Left lung (tissue), 14 donors: Measurements from ENCODE around the gene PLXNA1. TPM values are rescaled to one million over a fixed set of nuclear protein-coding genes. Genes with fewer than 3 reads are reported as not detected.

Source experiments
- ATAC-seq: fragments of 200-7000 bp; cut with Tn5 transposase; one replicate; pipeline ENCODE4 v1.9.1; 2020; ENCODE audit warnings: moderate library complexity
- DNase-seq, 4 donors: peaks; one replicate each; pipeline ENCODE4 v3.0.0-alpha.2; 2013 to 2020
- H3K27ac ChIP-seq, 2 donors: fragments of 200-600 bp; sonication (generic) in 1 of 2; one replicate each; pipeline versions ENCODE4 v1.5.0 to v1.8.0; 2020 to 2021
- H3K27me3 ChIP-seq, 2 donors: fragments of 200-600 bp; sonication (generic) in 1 of 2; one replicate each; pipeline versions ENCODE4 v1.5.0 to v1.8.0; 2020 to 2021
- H3K36me3 ChIP-seq, 2 donors: fragments of 200-600 bp; sonication (generic) in 1 of 2; one replicate each; pipeline versions ENCODE4 v1.5.0 to v1.8.0; 2020 to 2021
- H3K4me1 ChIP-seq, 2 donors: fragments of 200-600 bp; one replicate each; pipeline ENCODE4 v1.8.0; 2021
- H3K4me3 ChIP-seq, 2 donors: fragments of 200-600 bp; sonication (generic) in 1 of 2; one replicate each; pipeline versions ENCODE4 v1.5.0 to v1.8.0; 2020 to 2021; ENCODE audit warnings: mild to moderate bottlenecking in 1 of 2
- H3K9me3 ChIP-seq, 2 donors: fragments of 200-600 bp; sonication (generic) in 1 of 2; one replicate each; pipeline versions ENCODE4 v1.5.0 to v1.8.0; 2020 to 2021
- CTCF ChIP-seq, 2 donors: fragments of 200-600 bp; sonication (generic) in 1 of 2; IDR thresholded peaks; one replicate each; pipeline versions ENCODE4 v1.5.0 to v1.8.0; 2021; ENCODE audit warnings: antibody characterized with exemption in 2 of 2
- intact Hi-C, 2 donors: fragments of 100-400 bp; cut with DNase I; formaldehyde crosslinking; loops; one replicate each; pipeline versions ENCODE4 v1.11.2 to v1.14.2; 2022
- long read RNA-seq, 12 donors: library from polyadenylated mRNA in 2 of 12; unstranded in 2 of 12; transcript quantifications; one replicate each; pipeline ENCODE4 v2.0.0 and lab custom pipeline, GENCODE V29; 2019 to 2026
- polyA plus RNA-seq, 6 donors: library from polyadenylated mRNA; unstranded; fragments of 120-200 nt; gene quantifications; one replicate each; pipeline ENCODE4 v1.2.1, GENCODE V29; 2013; ENCODE audit not compliant: insufficient read length in 6 of 6
- total RNA-seq, 2 donors: library from RNA; stranded (reverse); fragmentation: NEBNext Ultra II Directional; extraction: Animal tissue kit (Norgen Biotek cat#: 25700); gene quantifications; one replicate each; pipeline ENCODE4 v1.2.1, GENCODE V29; 2021
- donor health status: DM: no; HTN: yes; CAD: no.
- donor health status: DM: no; HTN: no; CAD: no.

PLXNA1 gene
- total RNA-seq (10 to 100 TPM; 48.8 to 64.6 TPM), polyA plus RNA-seq (10 to 100 TPM; 27.2 to 39.5 (median 29.2) TPM)
- long read RNA-seq, donor 1, partial matches to known transcripts, result 6 of 6 reads
- long read RNA-seq, donor 1, other reads (novel, unspliced or antisense), result 0 of 6 reads
- long read RNA-seq, donor 2, result 0 reads
- long read RNA-seq, donor 3, full-length matches to known transcripts, result 2 of 2 reads
- long read RNA-seq, donor 3, partial matches to known transcripts, result 0 of 2 reads
- long read RNA-seq, donor 3, other reads (novel, unspliced or antisense), result 0 of 2 reads
- long read RNA-seq, donor 4, partial matches to known transcripts, result 4 of 7 reads
- long read RNA-seq, donor 4, other reads (novel, unspliced or antisense), result 3 of 7 reads
- long read RNA-seq, donor 5, full-length matches to known transcripts, result 1 of 38 reads
- long read RNA-seq, donor 5, partial matches to known transcripts, result 37 of 38 reads
- long read RNA-seq, donor 5, other reads (novel, unspliced or antisense), result 0 of 38 reads
- long read RNA-seq, donor 6, result 0 reads
- long read RNA-seq, donor 7, result 0 reads
- long read RNA-seq, donor 8, partial matches to known transcripts, result 5 of 5 reads
- long read RNA-seq, donor 8, other reads (novel, unspliced or antisense), result 0 of 5 reads
- long read RNA-seq, donor 9, result 0 reads
- long read RNA-seq, donor 10, partial matches to known transcripts, result 0 of 4 reads
- long read RNA-seq, donor 10, other reads (novel, unspliced or antisense), result 4 of 4 reads
- long read RNA-seq, donor 11, full-length matches to known transcripts, result 1 of 1 reads
- long read RNA-seq, donor 11, partial matches to known transcripts, result 0 of 1 reads
- long read RNA-seq, donor 11, other reads (novel, unspliced or antisense), result 0 of 1 reads
- long read RNA-seq, donor 12, result 0 reads

- ATAC-seq, result peak; percentile 94
- H3K27ac ChIP-seq, result peak within 1 kb of the TSS; percentile 77 to 84
- TF ChIP-seq CTCF (IDR thresholded peaks at IDR 0.05), result peak; percentile 89 to 96
These were observed at the start of gene PLXNA1 for GRCh38 chr3:126982471-126983175. PLXNA1 (plus strand) TSS chr3:126983115; CDS start chr3:126988594, 5,479 bp downstream.

GRCh38 chr3:126934031-126934531, 48.8 kb upstream of the PLXNA1 start:
- intact Hi-C loops, result no loop called here
- no peak for DNase-seq
- no peak for ATAC-seq
- H3K4me1 ChIP-seq, result peaks cover 7 to 21% of the 10 kb centered on the region in 2 donors
- no peaks in the 10 kb centered on the region for H3K27me3 ChIP-seq
- H3K4me3 ChIP-seq, result no peak overlapping the region
- no peak for TF ChIP-seq CTCF (IDR thresholded peaks at IDR 0.05)
- H3K9me3 ChIP-seq, result no peaks in the 10 kb centered on the region
- H3K27ac ChIP-seq, result no peak overlapping the region
- H3K36me3 ChIP-seq, result no peaks in the 10 kb centered on the region

More at GRCh38 chr3:126982471-126983175, at the start of gene PLXNA1:
- Histone ChIP-seq H3K27me3 (peaks cover 0 to 62% of the 10 kb centered on the region in 2 donors), H3K4me1 (peaks cover 12 to 30% of the 10 kb centered on the region in 2 donors), H3K36me3 (no peaks in the 10 kb centered on the region), H3K9me3 (no peaks in the 10 kb centered on the region), H3K4me3 (peak within 1 kb of the TSS; percentile 66 to 76)
- intact Hi-C loops, result loop anchor here in 1 of 2 donors (5.0 kb wide), 2 partner anchors 230 to 300 kb away; no protein-coding TSS in a partner anchor
- peak; percentile 67 to 94 (median 80) for DNase-seq

GRCh38 chr3:126934991-126935390, 47.9 kb upstream of the PLXNA1 start:
- Histone ChIP-seq H3K27ac (no peak overlapping the region), H3K36me3 (no peaks in the 10 kb centered on the region), H3K4me1 (peaks cover 7 to 21% of the 10 kb centered on the region in 2 donors), H3K27me3 (no peaks in the 10 kb centered on the region), H3K4me3 (no peak overlapping the region), H3K9me3 (no peaks in the 10 kb centered on the region)
- DNase-seq (no peak), ATAC-seq (no peak)
- intact Hi-C loops, result no loop called here
- TF ChIP-seq CTCF (IDR thresholded peaks at IDR 0.05), result no peak

GRCh38 chr3:126935756-126936509, 47.0 kb upstream of the PLXNA1 start:
- H3K27ac ChIP-seq, result no peak overlapping the region
- no peaks in the 10 kb centered on the region for H3K27me3 ChIP-seq
- H3K4me3 ChIP-seq, result no peak overlapping the region
- intact Hi-C loops, result no loop called here
- DNase-seq, result no peak
- no peaks in the 10 kb centered on the region for H3K36me3 ChIP-seq
- no peak for TF ChIP-seq CTCF (IDR thresholded peaks at IDR 0.05)
- ATAC-seq, result no peak
- H3K4me1 ChIP-seq, result peaks cover 7 to 19% of the 10 kb centered on the region in 2 donors
- no peaks in the 10 kb centered on the region for H3K9me3 ChIP-seq
